ENCODE results near the gene OASL.
A peak's percentile ranks its signal among the peaks of the same experiment; 100 is the strongest.

- TF ChIP-seq CTCF (IDR thresholded peaks at IDR 0.05) (no peak), SREBF2 (IDR thresholded peaks at IDR 0.05) (no peak), E2F6 (IDR thresholded peaks at IDR 0.05; ENCODE audit: borderline replicate concordance, low read depth) (no peak; the same call in 1 of the 2 replicates), EP300 (IDR thresholded peaks at IDR 0.05) (no peak), HOXB5 (CRISPR knock-in tag; IDR thresholded peaks at IDR 0.05) (no peak), POLR2A (IDR thresholded peaks at IDR 0.05; ENCODE audit: low read length) (no peak), CEBPB (IDR thresholded peaks at IDR 0.05) (no peak), USF2 (IDR thresholded peaks at IDR 0.05) (no peak), REST (IDR thresholded peaks at IDR 0.05) (peak; percentile 97), MAZ (IDR thresholded peaks at IDR 0.05; ENCODE audit: borderline replicate concordance, low read depth, low read length) (no peak)
Measured at GRCh38 chr12:120979862-120980696, 59.0 kb downstream of the OASL start.
